Measurements from ENCODE around the gene CCDC148.
"Not testable (repeated sequence)": the region's sequence is repeated elsewhere in the genome, so short reads cannot be mapped to it uniquely, and the experiment has no call there.

The CCDC148 gene

DNA sequence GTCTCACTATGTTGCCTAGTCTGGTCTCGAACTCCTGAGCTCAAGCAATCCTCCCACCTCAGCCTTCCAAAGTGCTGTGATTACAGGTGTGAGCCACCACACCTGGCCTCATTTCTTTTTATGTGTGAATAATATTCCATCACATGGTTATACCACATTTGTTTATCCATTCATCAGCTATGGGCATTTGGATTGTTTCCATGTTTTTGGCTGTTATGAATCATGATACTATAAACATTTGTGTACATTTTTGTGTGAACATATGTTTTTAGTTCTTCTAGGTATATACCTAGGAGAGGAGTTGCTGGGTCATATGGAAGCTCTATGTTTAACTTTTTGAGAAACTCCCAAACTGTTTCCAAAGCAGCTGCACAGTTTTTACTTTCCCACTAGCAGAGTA, 24.6 kb upstream of the CCDC148 start:
- no peak for DNase-seq

DNA sequence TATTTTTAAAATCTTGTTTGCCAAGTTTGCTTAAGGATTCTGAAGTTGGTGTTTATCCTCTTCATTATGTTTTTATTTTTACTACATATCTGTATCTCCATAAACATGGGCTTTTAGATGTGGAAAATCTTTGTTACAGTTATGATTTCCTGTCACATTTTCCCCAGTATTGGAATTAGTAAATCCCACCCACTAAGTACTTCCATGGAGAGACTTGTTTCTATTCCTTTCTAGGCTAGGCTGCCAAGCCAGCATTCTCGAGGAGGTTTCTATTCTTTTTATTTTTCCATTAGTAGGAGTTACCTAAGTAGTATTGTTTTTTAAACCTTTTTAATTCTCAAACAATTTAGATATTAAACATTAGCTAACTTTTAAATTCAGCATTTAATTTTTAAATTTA, 22.3 kb upstream of the CCDC148 start:
- DNase-seq, result no peak

DNA sequence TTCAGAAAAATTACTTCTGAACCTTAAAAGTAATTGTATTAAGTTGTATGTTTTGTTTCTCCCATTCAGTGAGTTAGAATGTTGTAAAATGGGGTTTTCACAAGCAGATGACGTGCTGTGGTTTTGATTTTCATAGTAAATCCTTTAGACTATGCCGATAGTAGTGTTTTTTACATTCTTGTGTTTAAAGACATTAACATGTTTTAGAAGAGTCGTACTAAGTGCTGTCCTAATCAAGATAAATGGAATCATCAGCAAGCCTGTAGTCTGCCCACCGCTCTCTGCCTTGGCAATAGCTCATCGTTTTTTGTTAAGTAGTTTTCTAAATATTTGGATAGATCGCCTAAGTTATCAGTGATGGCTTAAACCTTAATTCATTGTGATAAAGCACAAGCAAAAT, 21.7 kb upstream of the CCDC148 start:
- no peak for DNase-seq

DNA sequence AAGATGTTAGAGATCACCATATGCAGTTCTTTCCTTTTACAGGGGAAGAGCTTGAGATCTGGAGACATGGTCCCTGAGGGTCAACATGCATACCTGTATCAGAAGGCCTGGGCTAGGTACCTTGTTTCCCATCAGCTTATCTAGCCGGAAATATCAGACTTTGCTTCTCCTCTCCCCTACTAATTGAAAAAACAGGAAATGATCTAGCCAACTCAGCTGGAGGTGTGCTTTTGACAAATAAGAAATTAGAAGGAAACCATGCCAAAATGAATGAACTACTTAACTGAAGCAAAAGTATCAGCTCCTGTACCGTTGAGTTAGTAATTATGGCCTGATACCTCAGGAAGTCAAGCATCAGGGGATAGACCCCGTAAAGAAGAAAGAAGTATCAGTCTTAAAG, 20.6 kb upstream of the CCDC148 start:
- no peak for DNase-seq

DNA sequence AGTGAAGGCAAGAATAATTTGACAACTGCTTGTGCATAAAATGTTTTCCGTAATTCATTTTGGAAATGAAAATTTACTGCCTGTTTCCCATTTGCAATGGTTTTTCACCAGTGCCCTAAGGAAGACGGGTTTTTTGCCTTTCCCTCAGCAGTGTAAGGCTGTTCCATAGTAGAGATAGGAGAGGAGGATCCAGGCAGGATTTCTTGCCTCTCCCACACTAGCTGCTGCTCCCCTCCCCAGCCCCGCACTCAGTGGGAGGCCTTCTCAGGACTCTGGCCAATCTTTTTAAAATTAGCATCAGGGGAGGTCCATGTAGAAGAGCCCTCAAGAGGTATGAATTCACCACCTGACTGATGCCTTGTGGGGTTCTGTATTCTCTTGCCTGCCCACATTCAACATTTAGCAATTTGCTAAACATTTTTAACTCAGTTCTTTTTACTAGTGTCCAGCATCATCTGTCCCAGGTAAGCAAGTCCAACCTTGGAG, 18.0 kb upstream of the CCDC148 start:
- DNase-seq, result not testable (repeated sequence)

DNA sequence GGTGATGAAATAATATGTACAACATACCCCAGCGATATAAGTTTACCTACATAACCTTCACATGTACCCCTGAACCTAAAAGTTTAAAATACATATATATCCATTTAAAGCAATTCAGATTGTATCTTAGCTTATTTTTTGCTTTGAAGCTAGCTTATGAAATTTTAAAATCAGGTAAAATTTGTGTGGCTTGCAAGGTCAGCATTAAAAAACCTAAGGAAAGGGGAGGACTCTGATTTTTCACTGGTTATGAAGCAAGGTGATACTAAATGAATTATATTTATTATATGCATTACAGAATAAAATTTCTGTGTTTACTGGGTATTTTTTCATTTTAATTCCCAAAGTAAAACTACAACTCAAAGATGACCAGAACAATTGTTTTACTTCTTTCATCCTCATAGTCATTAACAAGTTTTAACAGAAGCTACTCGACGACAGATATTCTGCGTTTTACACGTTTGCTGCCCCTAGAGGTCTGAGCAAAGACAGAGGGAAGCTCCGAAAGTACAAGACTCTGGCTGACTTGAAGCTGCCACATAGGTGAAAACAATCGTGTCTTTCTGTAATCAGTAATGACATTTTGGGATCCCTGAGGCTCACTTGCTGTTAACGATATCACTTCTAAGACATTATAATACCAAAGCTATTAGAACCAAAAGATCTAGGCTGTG, 17.3 kb upstream of the CCDC148 start:
- no peak for DNase-seq

DNA sequence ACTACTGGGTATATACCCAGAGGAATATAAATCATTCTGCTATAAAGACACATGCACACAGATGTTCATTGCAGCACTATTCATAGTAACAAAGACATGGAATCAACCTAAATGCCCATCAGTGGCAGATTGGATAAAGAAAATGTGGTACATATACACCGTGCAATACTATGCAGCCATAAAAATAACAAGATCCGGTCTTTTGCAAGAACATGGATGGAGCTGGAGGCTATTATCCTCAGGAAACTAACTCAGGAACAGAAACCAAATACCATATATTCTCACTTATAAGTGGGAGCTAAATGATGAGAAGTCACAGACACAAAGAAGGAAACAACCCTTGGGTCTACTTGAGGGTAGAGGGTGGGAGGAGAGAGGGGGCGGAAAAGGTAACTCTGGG, 16.7 kb upstream of the CCDC148 start:
- DNase-seq, result not testable (repeated sequence)

DNA sequence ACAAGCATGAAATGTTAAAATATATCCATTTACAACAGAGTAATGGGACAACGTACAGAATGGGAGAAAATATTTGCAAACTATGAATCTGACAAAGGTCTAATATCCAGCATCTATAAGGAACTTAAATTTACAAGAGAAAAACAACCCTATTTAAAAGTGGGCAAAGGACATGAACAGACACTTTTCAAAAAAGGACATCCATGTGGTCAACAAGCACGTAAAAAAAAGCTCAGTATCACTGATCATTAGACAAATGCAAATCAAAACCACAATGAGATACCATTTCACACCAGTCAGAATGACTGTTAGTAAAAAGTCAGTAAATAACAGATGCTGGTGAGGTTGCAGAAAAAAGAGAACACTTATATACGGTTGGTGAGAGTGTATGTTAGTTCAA, 16.3 kb upstream of the CCDC148 start:
- not testable (repeated sequence) for DNase-seq

DNA sequence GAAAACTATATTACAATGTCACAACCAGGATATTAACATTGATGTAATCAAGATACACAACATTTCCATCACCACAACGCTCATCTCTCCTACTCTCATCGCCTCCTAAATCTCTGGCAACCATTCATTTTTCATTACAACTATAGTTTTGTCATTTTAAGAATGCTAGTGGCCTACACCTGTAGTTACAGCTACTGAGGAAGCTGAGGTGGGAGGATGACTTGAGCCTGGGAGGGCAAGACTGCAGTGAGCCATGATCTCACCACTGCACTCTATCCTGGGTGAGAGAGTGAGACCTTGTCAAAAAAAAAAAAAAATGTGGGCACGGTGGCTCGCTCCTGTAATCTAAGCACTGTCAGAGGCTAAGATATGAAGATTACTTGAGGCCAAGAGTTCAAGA, 10.7 kb upstream of the CCDC148 start:
- no peak for DNase-seq

DNA sequence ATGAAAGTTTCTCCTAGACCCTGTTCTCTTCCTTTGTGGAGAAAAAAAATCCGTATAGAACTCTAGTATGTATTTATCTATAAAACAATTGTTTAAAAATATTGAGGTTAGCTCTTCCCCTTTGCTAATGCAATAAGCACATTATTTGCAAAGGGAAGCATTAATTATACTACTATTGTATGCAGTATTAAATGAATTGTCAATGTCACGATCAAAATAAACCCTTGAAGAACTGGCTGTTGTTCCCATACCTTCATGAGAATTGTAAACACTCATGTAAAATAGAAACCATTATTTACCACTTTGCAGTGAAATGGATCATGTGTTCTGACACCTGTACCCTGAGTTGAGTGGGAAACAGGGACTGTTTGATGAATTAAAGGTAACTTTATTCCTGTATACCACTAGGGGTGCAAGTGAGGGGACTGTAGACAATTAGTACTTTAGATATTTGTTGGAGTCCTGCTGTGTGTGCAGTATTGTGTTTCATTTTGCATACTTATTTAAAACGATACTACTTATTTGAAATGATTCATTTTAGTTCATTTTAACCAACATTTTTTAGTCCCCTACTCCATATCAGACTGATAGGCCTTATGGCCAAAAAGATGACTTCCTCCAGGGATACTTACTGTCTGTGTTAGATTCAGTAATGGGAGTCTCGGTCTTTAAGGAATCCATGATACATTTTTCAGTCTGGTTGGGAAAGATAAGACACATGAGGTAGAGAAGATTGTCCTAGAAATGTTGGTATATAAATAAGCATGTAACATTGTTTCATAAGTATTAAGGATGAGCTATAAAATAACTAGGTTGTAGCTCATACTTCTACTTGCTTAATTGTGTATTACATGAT, 8.1 kb upstream of the CCDC148 start:
- DNase-seq, result no peak

DNA sequence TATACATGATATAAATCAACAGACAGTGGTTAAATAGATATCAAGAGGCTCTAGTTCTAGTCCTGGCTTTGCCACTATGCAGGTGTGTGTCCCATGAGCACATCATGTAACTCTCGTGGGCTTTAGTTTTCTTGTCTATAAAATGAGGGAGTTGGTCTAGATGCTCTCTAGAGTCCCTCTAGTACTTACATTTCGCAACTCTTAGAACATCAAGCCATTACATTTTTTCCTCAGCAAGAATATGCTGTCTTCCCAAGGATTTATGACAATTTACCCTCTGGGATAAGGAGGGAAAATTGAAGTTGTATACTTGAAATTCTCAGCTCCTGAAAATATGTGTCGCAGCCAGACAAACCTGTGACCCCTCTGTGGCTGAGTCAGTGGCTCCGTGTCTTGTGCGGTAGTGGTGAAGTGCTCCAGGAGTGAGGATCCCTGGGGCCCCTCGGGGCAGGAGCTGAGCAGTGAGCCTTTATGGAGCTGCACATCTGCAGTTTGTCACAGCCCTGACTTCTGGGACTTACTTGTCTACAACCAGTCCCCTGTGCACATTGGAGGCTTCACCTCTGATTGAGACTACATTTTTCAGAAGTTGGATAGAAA, 7.0 kb upstream of the CCDC148 start:
- no peak for DNase-seq

DNA sequence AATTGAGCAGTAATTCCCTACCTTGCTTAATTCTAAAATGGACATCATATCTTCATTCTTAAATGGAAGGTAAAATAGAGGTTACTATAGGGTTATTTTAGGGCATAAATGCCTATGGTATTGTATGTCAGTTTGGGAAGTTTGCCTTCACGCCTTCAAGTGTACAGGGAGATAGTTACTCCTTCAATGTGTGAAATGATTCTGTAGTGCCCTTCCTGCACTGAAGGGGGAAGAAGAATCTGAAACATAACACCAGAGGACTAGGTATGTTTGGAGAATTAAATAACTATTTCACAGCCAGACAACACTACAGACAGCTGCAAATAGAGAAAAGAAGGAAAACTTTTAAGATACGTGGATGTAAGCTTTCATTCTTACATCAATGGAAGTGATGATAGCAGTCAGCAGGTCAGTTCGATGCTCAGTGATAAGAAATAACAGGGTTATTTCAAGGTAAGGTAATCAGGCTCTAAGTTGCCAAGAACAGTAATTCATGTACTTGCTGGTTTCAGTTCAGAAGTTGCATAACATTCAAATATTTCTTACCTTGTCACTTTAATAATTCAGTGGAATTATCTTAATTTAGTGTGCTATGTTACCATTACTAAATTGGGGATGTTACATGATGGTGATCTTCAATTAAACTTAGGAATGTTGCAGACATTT, 4.2 kb upstream of the CCDC148 start:
- no peak for DNase-seq

DNA sequence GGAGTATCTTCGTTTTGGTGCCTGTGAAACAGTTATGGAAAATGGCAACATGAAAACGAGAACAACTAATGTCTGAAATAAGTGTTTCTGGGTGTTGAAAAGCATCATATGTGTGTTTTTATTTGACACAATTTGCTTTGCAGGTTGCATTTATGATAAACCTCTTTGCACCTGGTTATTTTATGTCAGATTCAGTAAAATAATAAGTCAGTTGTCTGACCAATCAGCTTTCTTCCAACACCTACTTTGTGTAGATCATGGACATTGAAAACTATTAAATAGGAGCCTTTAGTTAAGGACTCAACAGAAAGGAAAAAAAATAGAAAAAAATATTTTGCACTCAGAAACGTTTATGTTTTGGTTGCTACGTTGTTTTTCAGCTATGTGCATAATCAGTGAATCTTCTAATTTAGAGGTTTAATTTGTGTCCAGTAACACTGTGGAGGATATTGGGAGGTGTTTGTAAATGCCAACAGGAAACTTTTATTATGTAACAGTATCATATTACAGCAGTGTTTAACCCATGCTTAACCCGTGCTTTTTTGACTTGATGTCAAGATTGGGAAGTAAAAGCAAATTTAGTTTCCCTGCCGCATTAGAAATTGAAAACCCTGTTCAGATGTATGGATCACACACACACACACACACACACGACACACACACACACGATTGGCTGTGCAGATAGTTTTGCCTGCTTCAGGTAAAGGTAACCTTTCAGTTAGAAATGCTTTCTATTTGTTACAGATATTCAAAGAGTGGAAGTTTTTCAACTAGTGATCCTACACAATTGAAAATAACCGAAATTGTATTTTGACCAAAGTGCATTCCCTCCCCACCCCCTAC, 2.8 kb upstream of the CCDC148 start:
- no peak for DNase-seq

DNA sequence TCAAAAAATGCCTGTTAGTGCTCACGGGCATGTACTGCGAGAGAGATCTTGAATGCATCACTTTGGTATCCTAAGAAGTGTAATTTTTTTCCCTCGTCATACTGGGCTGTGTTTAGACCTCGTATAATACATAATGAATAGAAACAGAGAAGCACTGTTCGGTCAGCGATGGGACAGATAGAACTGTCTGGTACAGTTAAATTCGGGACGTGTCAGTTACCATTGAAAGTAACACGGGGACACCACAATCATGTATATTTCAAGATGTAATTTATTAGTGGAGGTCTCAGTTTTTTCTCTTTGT, 2.0 kb upstream of the CCDC148 start:
- no peak for DNase-seq

DNA sequence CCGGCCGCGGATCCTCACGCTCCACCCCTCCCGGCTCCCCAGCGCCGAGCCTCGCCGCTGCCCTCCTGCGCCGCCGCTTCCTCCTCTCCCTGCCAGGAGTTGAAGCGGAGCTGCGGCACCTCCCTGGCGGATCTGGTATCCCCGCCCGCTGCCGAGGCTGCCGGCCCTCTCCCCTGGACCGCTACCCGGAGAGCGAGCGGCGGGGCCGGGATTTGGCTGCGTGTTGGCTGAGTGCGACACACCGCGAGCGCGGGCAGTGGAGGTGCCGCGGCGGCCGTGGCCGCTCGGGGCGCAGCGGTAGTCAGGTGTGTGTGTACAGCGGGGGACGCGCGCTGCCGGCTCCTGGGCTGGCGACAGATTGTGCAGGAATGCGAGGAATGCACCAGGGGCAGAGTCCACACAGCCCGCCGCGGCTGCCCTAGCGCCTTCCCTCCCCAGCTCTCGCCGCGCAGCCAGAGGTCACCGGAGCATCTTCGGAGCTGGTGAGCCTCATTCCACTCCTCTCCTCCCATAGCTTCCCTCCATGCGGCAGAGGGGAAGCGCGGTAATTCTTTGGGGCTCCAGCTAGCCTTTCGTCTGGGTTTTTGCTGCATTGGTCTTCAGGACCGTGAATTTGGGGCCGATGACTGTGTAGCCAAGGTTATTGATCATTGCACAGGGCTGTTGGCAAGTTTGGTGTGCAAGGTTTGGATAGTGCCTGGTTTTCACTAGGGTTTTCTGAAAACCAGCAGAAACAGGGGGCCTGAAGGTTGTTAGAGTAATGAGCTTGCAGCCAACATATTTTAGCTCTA, 1.5 kb upstream of the CCDC148 start:
- DNase-seq, result peak; percentile 62

DNA sequence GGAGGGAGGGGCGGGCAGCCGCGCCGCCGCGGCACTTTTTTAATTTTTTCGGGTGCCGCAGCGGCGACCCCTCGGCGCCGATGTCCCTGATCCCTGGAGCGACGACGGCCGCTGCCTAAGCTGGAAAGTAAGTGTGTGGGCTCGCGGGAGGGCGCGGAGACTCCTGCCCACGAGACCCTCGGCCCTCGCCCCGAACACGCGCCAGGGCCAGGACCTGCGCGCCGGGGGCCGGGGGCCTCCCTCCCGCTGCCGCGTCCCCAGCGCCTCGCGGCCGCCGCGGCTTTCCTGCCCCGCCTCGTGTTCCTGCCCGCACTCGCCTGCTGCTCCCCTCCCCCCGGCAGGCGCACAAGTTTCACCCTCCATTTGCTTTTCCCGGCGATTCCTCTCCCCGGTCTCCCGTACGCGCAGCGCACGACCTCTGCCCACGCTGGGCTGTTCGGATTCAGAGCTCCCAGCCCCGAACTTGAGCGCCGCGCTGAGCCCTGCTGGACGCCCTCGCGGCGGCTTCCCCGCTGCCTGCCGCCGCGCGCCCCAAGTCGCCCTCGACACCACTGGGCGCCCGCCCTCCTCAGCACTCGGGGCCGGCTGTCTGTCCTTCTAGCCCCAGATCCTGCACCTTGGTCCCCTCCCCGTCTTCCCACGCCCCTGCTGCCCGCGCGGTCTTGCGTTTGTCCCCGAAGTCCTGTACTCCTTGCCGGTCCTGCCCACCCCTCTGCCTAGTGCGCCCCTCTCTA, 706 bp upstream of the CCDC148 start:
- peak; percentile 43 for DNase-seq

DNA sequence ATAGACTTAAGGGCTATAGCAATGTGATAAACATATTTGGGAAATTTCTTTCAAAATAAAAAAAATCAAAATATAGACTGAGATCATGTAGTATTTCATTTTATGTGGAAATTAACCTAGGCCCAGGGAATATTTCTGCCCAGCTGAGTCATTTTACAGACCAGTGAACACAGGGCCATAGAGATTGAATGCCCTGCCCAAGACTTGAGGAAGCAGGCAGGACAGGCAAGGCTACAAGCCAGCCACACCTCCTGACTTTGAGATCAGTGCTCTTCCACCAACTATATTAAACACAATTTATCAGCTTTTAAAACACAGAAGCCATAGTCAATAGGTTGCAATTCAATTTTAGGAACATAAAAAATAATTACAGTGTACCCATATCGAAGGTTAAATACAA, 12.9 kb downstream of the CCDC148 start:
- no peak for DNase-seq

DNA sequence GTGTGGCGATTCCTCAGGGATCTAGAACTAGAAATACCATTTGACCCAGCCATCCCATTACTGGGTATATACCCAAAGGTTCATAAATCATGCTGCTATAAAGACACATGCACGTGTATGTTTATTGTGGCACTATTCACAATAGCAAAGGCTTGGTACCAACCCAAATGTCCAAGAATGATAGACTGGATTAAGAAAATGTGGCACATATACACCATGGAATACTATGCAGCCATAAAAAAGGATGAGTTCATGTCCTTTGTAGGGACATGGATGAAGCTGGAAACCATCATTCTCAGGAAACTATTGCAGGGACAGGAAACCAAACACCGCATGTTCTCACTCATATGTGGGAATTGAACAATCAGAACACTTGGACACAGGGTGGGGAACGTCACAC, 17.5 kb downstream of the CCDC148 start:
- DNase-seq, result not testable (repeated sequence)

DNA sequence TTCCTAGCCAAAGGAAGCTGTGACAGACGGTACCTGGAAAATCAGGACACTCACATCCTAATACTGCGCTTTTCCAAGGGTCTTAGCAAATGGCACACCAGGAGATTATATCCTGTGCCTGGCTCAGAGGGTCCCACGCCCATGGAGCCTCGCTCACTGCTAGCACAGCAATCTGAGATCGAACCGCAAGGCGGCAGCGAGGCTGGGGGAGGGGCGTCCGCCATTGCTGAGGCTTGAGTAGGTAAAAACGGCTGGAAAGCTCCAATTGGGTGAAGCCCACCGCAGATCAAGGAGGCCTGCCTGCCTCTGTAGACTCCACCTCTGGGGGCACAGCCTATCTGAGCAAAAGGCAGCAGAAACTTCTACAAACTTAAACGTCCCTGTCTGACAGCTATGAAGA, 22.8 kb downstream of the CCDC148 start:
- not testable (repeated sequence) for DNase-seq

DNA sequence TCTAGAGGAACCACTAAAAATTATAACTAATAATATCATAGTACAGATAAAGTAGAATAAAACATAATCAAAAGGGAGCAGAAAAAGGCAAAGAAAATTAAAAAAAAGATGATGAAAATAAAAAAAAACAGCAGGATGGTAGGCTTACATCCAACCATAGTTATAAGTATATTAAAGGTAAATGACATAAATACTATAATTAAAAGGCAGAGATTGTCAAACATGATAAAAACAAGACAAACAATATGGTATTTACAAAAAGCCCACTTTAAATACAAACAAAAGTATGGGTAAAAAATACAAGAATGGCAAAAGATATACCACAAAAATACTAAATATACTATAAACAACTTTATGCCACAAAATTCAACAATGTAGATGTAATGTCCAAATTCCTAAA, 24.4 kb downstream of the CCDC148 start:
- DNase-seq, result no peak

DNA sequence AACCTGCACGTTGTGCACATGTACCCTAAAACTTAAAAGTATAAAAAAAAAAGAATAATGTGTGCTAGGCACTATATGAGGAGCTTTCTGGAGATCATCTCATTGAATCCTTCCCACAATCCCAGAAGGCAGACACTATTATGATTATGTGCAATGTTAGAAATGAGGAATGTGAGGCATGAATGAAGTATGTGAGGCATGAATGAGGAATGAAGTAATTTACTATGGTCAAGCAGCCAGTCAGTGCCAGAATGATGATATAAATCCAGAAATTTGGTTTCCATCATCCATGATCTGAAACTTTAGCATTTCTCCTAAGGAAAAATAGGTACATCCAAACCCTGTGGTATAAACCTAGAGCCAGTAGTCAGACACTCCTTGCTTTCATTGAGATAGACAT, 42.0 kb downstream of the CCDC148 start:
- no peak for DNase-seq

Measured in activated CD4-positive, alpha-beta T cell treated with anti-CD3 and anti-CD28 coated beads, Interleukin-2, amount 50 U/mL, for 1 hour (primary cell).